H1 (cell line): ENCODE results near the gene PLB1. TPM values are rescaled to one million over a fixed set of nuclear protein-coding genes. Genes with fewer than 3 reads are reported as not detected.

ENCODE experiments used
- CTCF ChIA-PET: fragments of 300-600 bp; sonication (Branson Sonifier 250); formaldehyde crosslinking; loops from one replicate; lab custom pipeline; 2021; ENCODE audit not compliant: partially characterized antibody; lab: Charles Lee
- POLR2A ChIA-PET: fragments of 300-600 bp; sonication (Branson Sonifier 250); formaldehyde crosslinking; loops from one replicate; lab custom pipeline; 2021; ENCODE audit warnings: inconsistent platforms; ENCODE audit not compliant: partially characterized antibody; lab: Charles Lee
- DNase-seq, 2 experiments: peaks; one replicate each; pipeline versions ENCODE4 v3.0.0 to v3.0.0-alpha.2; 2010 to 2022; ENCODE audit warnings: low spot score in 2 of 2, low read depth in 1 of 2, mixed read lengths in 1 of 2
- FAIRE-seq: peaks from 2 replicates; lab custom pipeline; 2011; peaks lifted over from hg19 to GRCh38; lab: Jason Lieb, UNC
- H2AFZ ChIP-seq: 2 replicates; pipeline ENCODE4 v1.8.1; 2012; ENCODE audit warnings: low read length, inconsistent platforms
- H2AK5ac ChIP-seq: 2 replicates; pipeline ENCODE4 v1.6.1; 2013; ENCODE audit warnings: low read depth, low read length
- H2BK120ac ChIP-seq: replicated peaks from 2 replicates; pipeline ENCODE3; 2013; ENCODE audit warnings: low read depth, low read length, inconsistent platforms
- H2BK12ac ChIP-seq: 2 replicates; pipeline ENCODE4 v1.6.1; 2013; ENCODE audit warnings: low read depth, low read length
- H2BK15ac ChIP-seq: 2 replicates; pipeline ENCODE4 v1.6.1; 2013; ENCODE audit warnings: low read length
- H2BK20ac ChIP-seq: 2 replicates; pipeline ENCODE4 v1.6.1; 2013; ENCODE audit warnings: low read length
- H2BK5ac ChIP-seq: 2 replicates; pipeline ENCODE4 v1.6.1; 2013; ENCODE audit warnings: low read depth, low read length
- H3K14ac ChIP-seq: 2 replicates; pipeline ENCODE4 v1.6.1; 2013; ENCODE audit warnings: inconsistent platforms; ENCODE audit not compliant: insufficient read length
- H3K18ac ChIP-seq: 2 replicates; pipeline ENCODE4 v1.6.1; 2013; ENCODE audit warnings: low read length; ENCODE audit errors: extremely low read depth
- H3K23ac ChIP-seq: 2 replicates; pipeline ENCODE4 v1.6.1; 2013; ENCODE audit warnings: inconsistent platforms; ENCODE audit not compliant: insufficient read length
- H3K23me2 ChIP-seq: 2 replicates; pipeline ENCODE4 v1.6.1; 2013; ENCODE audit warnings: low read depth, low read length
- H3K27ac ChIP-seq: 2 replicates; pipeline ENCODE4 v1.6.1; 2011; ENCODE audit warnings: low read depth, low read length, inconsistent platforms
- H3K27me3 ChIP-seq, 4 experiments: replicated peaks in 1 of 4; 1 replicate in 1 of 4; 2 replicates in 3 of 4; pipeline versions ENCODE4 v1.6.1 to v1.8.1; 2011 to 2013; ENCODE audit warnings: low read length in 3 of 4, mild to moderate bottlenecking in 3 of 4, inconsistent platforms in 2 of 4, mixed read lengths in 2 of 4, moderate library complexity in 1 of 4; ENCODE audit not compliant: control insufficient read depth in 3 of 4, insufficient read depth in 3 of 4; ENCODE audit errors: extremely low read depth in 1 of 4
- H3K36me3 ChIP-seq, 4 experiments: 2 replicates each; pipeline versions ENCODE4 v1.6.1 to v1.8.1; 2011 to 2013; ENCODE audit warnings: mild to moderate bottlenecking in 4 of 4, low read length in 3 of 4, moderate library complexity in 2 of 4, control low read depth in 1 of 4, inconsistent platforms in 1 of 4; ENCODE audit not compliant: insufficient read depth in 4 of 4, control insufficient read depth in 2 of 4
- H3K4ac ChIP-seq: replicated peaks from 2 replicates; pipeline ENCODE3; 2013; ENCODE audit warnings: low read length, low read depth, mixed read lengths, inconsistent platforms; ENCODE audit not compliant: insufficient read length
- H3K4me1 ChIP-seq, 4 experiments: replicated peaks in 1 of 4; 1 replicate in 1 of 4; 2 replicates in 3 of 4; pipeline versions ENCODE4 v1.6.1 to v1.8.1; 2011 to 2013; ENCODE audit warnings: low read length in 3 of 4, inconsistent platforms in 2 of 4, mixed read lengths in 1 of 4; ENCODE audit not compliant: insufficient read depth in 4 of 4, control insufficient read depth in 3 of 4
- H3K4me2 ChIP-seq, 2 experiments: 2 replicates each; pipeline versions ENCODE4 v1.6.1 to v1.8.1; 2011 to 2013; ENCODE audit warnings: low read depth in 2 of 2, low read length in 2 of 2, control low read depth in 1 of 2, inconsistent platforms in 1 of 2, mild to moderate bottlenecking in 1 of 2; ENCODE audit not compliant: insufficient read depth in 1 of 2
- H3K4me3 ChIP-seq, 4 experiments: fragments of 200-600, 300-600 bp in 1 of 4; sonication (generic), shearing (Covaris generic), sonication (Bioruptor Twin) in 1 of 4; 2 replicates each; pipeline versions ENCODE4 v1.5.1 to v1.8.1; 2011 to 2016; ENCODE audit warnings: low read length in 4 of 4, low read depth in 3 of 4, control low read depth in 2 of 4, inconsistent platforms in 2 of 4, mild to moderate bottlenecking in 2 of 4, mixed read lengths in 1 of 4, moderate library complexity in 1 of 4; ENCODE audit not compliant: insufficient read depth in 2 of 4; ENCODE audit errors: extremely low read depth in 1 of 4
- H3K56ac ChIP-seq: replicated peaks from 2 replicates; pipeline ENCODE3; 2013; ENCODE audit warnings: low read depth, mild to moderate bottlenecking, mixed read lengths, low read length, inconsistent platforms; ENCODE audit not compliant: insufficient read length
- H3K79me1 ChIP-seq: 2 replicates; pipeline ENCODE4 v1.6.1; 2013; ENCODE audit warnings: low read depth, low read length, control low read depth
- H3K79me2 ChIP-seq, 2 experiments: 2 replicates each; pipeline versions ENCODE4 v1.6.1 to v1.8.1; 2012 to 2013; ENCODE audit warnings: low read length in 2 of 2, mild to moderate bottlenecking in 2 of 2, inconsistent platforms in 1 of 2; ENCODE audit not compliant: insufficient read depth in 2 of 2, control insufficient read depth in 1 of 2
- H3K9ac ChIP-seq, 4 experiments: replicated peaks in 1 of 4; 1 replicate in 1 of 4; 2 replicates in 3 of 4; pipeline versions ENCODE4 v1.6.1 to v1.8.1; 2011 to 2013; ENCODE audit warnings: low read depth in 3 of 4, low read length in 3 of 4, control low read depth in 2 of 4, mild to moderate bottlenecking in 2 of 4, moderate library complexity in 2 of 4, inconsistent platforms in 1 of 4; ENCODE audit errors: extremely low read depth in 1 of 4
- H3K9me3 ChIP-seq, 2 experiments: 2 replicates each; pipeline versions ENCODE4 v1.6.1 to v1.8.1; 2012 to 2013; ENCODE audit warnings: mild to moderate bottlenecking in 2 of 2, moderate library complexity in 2 of 2, control low read depth in 1 of 2, inconsistent platforms in 1 of 2, low read depth in 1 of 2, low read length in 1 of 2, mixed read lengths in 1 of 2; ENCODE audit not compliant: insufficient read depth in 2 of 2
- H4K20me1 ChIP-seq, 2 experiments: replicated peaks in 1 of 2; 2 replicates each; pipeline versions ENCODE3 to v1.8.1; 2011 to 2013; ENCODE audit warnings: inconsistent platforms in 2 of 2, low read length in 2 of 2, mild to moderate bottlenecking in 1 of 2; ENCODE audit not compliant: insufficient read depth in 2 of 2, control insufficient read depth in 1 of 2
- H4K5ac ChIP-seq: 2 replicates; pipeline ENCODE4 v1.6.1; 2013; ENCODE audit warnings: low read length, low read depth, mixed read lengths, inconsistent platforms; ENCODE audit not compliant: insufficient read length
- H4K8ac ChIP-seq: 2 replicates; pipeline ENCODE4 v1.8.0; 2013; ENCODE audit warnings: mild to moderate bottlenecking, moderate library complexity, low read length, inconsistent platforms; ENCODE audit not compliant: insufficient read depth; ENCODE audit errors: extremely low read depth
- H4K91ac ChIP-seq: replicated peaks from 2 replicates; pipeline ENCODE3; 2013; ENCODE audit warnings: low read length, mixed read lengths, inconsistent platforms; ENCODE audit not compliant: insufficient read length
- ASH2L ChIP-seq: fragments of 200-600, 300-600 bp; sonication (generic); IDR thresholded peaks from one replicate; pipeline ENCODE4 v1.7.1; 2017; ENCODE audit warnings: low read length
- CBX5 ChIP-seq: fragments of 300-800, 300-1000 bp; sonication (generic); IDR thresholded peaks from 2 replicates; pipeline ENCODE4 v1.7.1; 2016; ENCODE audit warnings: antibody characterized with exemption, low read length, low read depth
- MAFK ChIP-seq: IDR thresholded peaks from 2 replicates; pipeline ENCODE4 v1.6.1; 2012; ENCODE audit warnings: low read depth, mild to moderate bottlenecking, improper control_type of control experiment, low read length
- RNF2 ChIP-seq: fragments of 200-900, 300-1000 bp; sonication (generic); IDR thresholded peaks from 2 replicates; pipeline ENCODE4 v1.7.1; 2016; ENCODE audit warnings: borderline replicate concordance, low read depth, mild to moderate bottlenecking, antibody characterized with exemption, low read length; ENCODE audit not compliant: poor library complexity, severe bottlenecking; ENCODE audit errors: missing control alignments
- SUZ12 ChIP-seq: fragments of 200-600 bp; sonication (generic); IDR thresholded peaks from 2 replicates; pipeline ENCODE4 v1.6.1; 2012; ENCODE audit warnings: mild to moderate bottlenecking, inconsistent platforms, low read length, moderate library complexity, mixed read lengths
- ZNF274 ChIP-seq: IDR thresholded peaks from 2 replicates; pipeline ENCODE4 v1.7.0; 2012; ENCODE audit warnings: low read length, borderline replicate concordance; ENCODE audit errors: extremely low read depth
- WGBS, 2 experiments: shearing (Covaris generic) in 1 of 2; methylation state at CpG; one replicate each; pipeline versions ENCODE4 v1.1.6 to v1.1.7; 2013 to 2015; ENCODE audit warnings: low lambda C conversion rate in 2 of 2, mixed read lengths in 2 of 2, inconsistent platforms in 1 of 2, low coverage in 1 of 2, missing lambda C conversion rate in 1 of 2; ENCODE audit not compliant: insufficient replicate concordance in 2 of 2, insufficient coverage in 1 of 2, insufficient read length in 1 of 2; ENCODE audit errors: extremely low coverage in 1 of 2, missing lambda C conversion rate in 1 of 2; 5-methylcytosine and 5-hydroxymethylcytosine counted together
- polyA plus RNA-seq, 7 experiments: library from polyadenylated mRNA; depleted of rRNA in 3 of 7; stranded (reverse) in 5 of 7; unstranded in 2 of 7; fragments of >200 nt in 5 of 7; fragments of 200-250 nt in 2 of 7; gene quantifications; 1 replicate in 5 of 7; 2 replicates in 1 of 7; 4 replicates in 1 of 7; pipeline versions ENCODE4 v1.2.1 to v1.2.3, GENCODE V29; 2011 to 2013; ENCODE audit warnings: missing spikeins in 2 of 7, mixed read lengths in 2 of 7
- total RNA-seq: library from RNA; stranded (reverse); fragmentation: NEBNext Ultra II Directional; extraction: Animal tissue kit (Norgen Biotek cat#: 25700); gene quantifications from 2 replicates; pipeline ENCODE4 v1.2.1, GENCODE V29; 2021

Gene PLB1
- total and polyA plus RNA-seq, 2 of the 8 experiments (the other 6 are each of a cell fraction or from before 2014, with no cell fraction given), result 0.20 to 0.36 TPM

DNA sequence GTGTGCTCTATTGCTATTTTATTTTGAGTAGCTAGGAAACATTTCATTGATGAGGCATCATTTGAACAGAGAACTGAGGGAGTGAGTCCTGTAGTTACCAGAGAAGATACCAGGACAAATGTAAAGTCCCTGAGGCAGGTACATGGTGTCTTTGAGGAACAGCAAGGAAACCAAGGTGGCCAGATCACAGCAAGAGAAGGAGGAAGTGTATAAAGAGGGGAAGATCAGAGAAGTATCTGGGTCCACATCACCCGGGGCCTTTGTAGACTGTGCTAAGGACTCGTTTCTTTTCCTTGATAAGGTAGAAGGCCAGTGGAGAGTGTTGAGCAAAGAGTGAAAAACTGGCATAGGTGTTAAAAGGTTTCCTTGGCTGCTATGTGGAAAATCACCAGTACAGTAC is 34.8 kb upstream of the PLB1 start:
- H3K4ac ChIP-seq, result no peak overlapping the region
- no peaks in the 10 kb centered on the region for H3K27me3 ChIP-seq
- no peaks in the 10 kb centered on the region for H3K79me1 ChIP-seq
- no peak overlapping the region for H2BK120ac ChIP-seq
- ChIA-PET POLR2A (no interaction called here), CTCF (interaction anchor here (0.8 kb wide), 1 partner anchor 11 kb away, joined by 4 read pairs; no protein-coding TSS in a partner anchor)
- no peak overlapping the region for H4K8ac ChIP-seq
- H2BK5ac ChIP-seq, result no peak overlapping the region
- no peak overlapping the region for H3K23ac ChIP-seq
- no peak overlapping the region for H3K14ac ChIP-seq
- H3K4me2 ChIP-seq, result no peak overlapping the region
- no peak overlapping the region for H3K9ac ChIP-seq
- H4K91ac ChIP-seq, result no peak overlapping the region
- H2BK20ac ChIP-seq, result no peak overlapping the region
- H4K5ac ChIP-seq, result no peak overlapping the region
- no peak overlapping the region for H3K4me3 ChIP-seq
- H4K20me1 ChIP-seq, result no peaks in the 10 kb centered on the region
- H2BK12ac ChIP-seq, result no peak overlapping the region
- no peak overlapping the region for H2AFZ ChIP-seq
- WGBS, 2 experiments, result 93% methylated on average over 2 of the region's 2 CpGs; no CpG with 5 or more reads in 1 of the 2 experiments
- no peak overlapping the region for H2AK5ac ChIP-seq
- no peaks in the 10 kb centered on the region for H3K36me3 ChIP-seq
- H3K4me1 ChIP-seq, result no peaks in the 10 kb centered on the region
- H3K79me2 ChIP-seq, result no peaks in the 10 kb centered on the region
- no peak overlapping the region for H3K56ac ChIP-seq
- DNase-seq, result no peak
- no peaks in the 10 kb centered on the region for H3K9me3 ChIP-seq
- H3K23me2 ChIP-seq, result no peaks in the 10 kb centered on the region
- no peak overlapping the region for H3K18ac ChIP-seq
- H3K27ac ChIP-seq, result no peak overlapping the region
- H2BK15ac ChIP-seq, result no peak overlapping the region
- no peak for FAIRE-seq
- TF ChIP-seq RNF2, result no peak
- TF ChIP-seq ASH2L, result no peak
- no peak for TF ChIP-seq SUZ12
- no peak for TF ChIP-seq MAFK
- no peak for TF ChIP-seq CBX5
- TF ChIP-seq ZNF274, result no peak
